Raji (cell line): Measurements from ENCODE around the gene ITGBL1.

ENCODE experiments used
- POLR2A ChIP-seq: IDR thresholded peaks from 2 replicates; pipeline ENCODE4 v1.6.1; 2011; ENCODE audit warnings: low read depth, low read length, control low read depth; ENCODE audit not compliant: insufficient read depth

Gene ITGBL1

GRCh38 chr13:101516262-101516661, 63.8 kb downstream of the ITGBL1 start:
- no peak for TF ChIP-seq POLR2A

GRCh38 chr13:101520672-101521071, 68.2 kb downstream of the ITGBL1 start:
- no peak for TF ChIP-seq POLR2A

- TF ChIP-seq POLR2A, result no peak
Observed at GRCh38 chr13:101521371-101521770, 68.9 kb downstream of the ITGBL1 start.

- no peak for TF ChIP-seq POLR2A
Observed at GRCh38 chr13:101522607-101523006, 70.1 kb downstream of the ITGBL1 start.

- no peak for TF ChIP-seq POLR2A
Observed at GRCh38 chr13:101523154-101524131, 71.0 kb downstream of the ITGBL1 start.

GRCh38 chr13:101527130-101527529, 74.7 kb downstream of the ITGBL1 start:
- TF ChIP-seq POLR2A, result no peak

- no peak for TF ChIP-seq POLR2A
Observed at GRCh38 chr13:101529422-101529821, 76.9 kb downstream of the ITGBL1 start.

GRCh38 chr13:101530293-101530692, 77.8 kb downstream of the ITGBL1 start:
- no peak for TF ChIP-seq POLR2A

GRCh38 chr13:101535192-101535746, 82.8 kb downstream of the ITGBL1 start:
- no peak for TF ChIP-seq POLR2A

GRCh38 chr13:101536079-101536478, 83.6 kb downstream of the ITGBL1 start:
- TF ChIP-seq POLR2A, result no peak

- no peak for TF ChIP-seq POLR2A
Observed at GRCh38 chr13:101544979-101545378, 92.5 kb downstream of the ITGBL1 start.

- TF ChIP-seq POLR2A, result no peak
Observed at GRCh38 chr13:101545521-101545920, 93.0 kb downstream of the ITGBL1 start.

- TF ChIP-seq POLR2A, result no peak
Observed at GRCh38 chr13:101552286-101552685, 99.8 kb downstream of the ITGBL1 start.

GRCh38 chr13:101552786-101553185, 100.3 kb downstream of the ITGBL1 start:
- TF ChIP-seq POLR2A, result no peak

- no peak for TF ChIP-seq POLR2A
Observed at GRCh38 chr13:101554420-101555125, 102.1 kb downstream of the ITGBL1 start.

GRCh38 chr13:101555610-101556009, 103.1 kb downstream of the ITGBL1 start:
- no peak for TF ChIP-seq POLR2A
